Measurements from ENCODE around the gene ABI3BP. TPM values are rescaled to one million over a fixed set of nuclear protein-coding genes. Genes with fewer than 3 reads are reported as not detected.

The ABI3BP gene
- polyA plus RNA-seq, 3 donors: not detected

- no peak overlapping the region for H3K4me2 ChIP-seq (replicated peaks; ENCODE audit: extremely low read depth, low read length, poor library complexity, severe bottlenecking)
- H3K27me3 ChIP-seq (ENCODE audit: control insufficient read depth in 2 of 2, insufficient read depth in 2 of 2, low read length in 2 of 2): no peaks in the 10 kb centered on the region
- no peak overlapping the region for H3K9ac ChIP-seq (ENCODE audit: insufficient read depth, low read length, poor library complexity, severe bottlenecking)
- no CpG with 5 or more reads among the region's 1 CpG for WGBS (ENCODE audit: insufficient coverage)
- H3K4me3 ChIP-seq (replicated peaks in 1 of 3; ENCODE audit: low read depth in 2 of 3, low read length in 3 of 3): no peak overlapping the region
- Mint-ChIP-seq H3K4me1 (no peaks in the 10 kb centered on the region), H3K27ac (no peak overlapping the region), H3K9me3 (peaks cover 0 to 12% (median 4%) of the 10 kb centered on the region in 7 donors), H3K27me3 (ENCODE audit: low read depth in 3 of 3) (peaks cover 0 to 1% (median 0%) of the 10 kb centered on the region in 3 donors), H3K36me3 (no peaks in the 10 kb centered on the region), H3K4me3 (no peak overlapping the region)
- H3K36me3 ChIP-seq (replicated peaks in 1 of 2; ENCODE audit: control insufficient read depth in 1 of 2, insufficient read depth in 2 of 2, low read length in 2 of 2): no peaks in the 10 kb centered on the region
- H3K79me2 ChIP-seq (ENCODE audit: insufficient read depth, low read length): no peaks in the 10 kb centered on the region
- no peaks in the 10 kb centered on the region for H4K20me1 ChIP-seq (ENCODE audit: insufficient read depth, low read length)
- no peak for DNase-seq
- H3K4me1 ChIP-seq (ENCODE audit: control insufficient read depth in 1 of 2, insufficient read depth in 2 of 2, low read length in 2 of 2): no peaks in the 10 kb centered on the region
- no peak for TF ChIP-seq CTCF (IDR thresholded peaks at IDR 0.05)
- no peak overlapping the region for H3K27ac ChIP-seq (ENCODE audit: low read depth in 1 of 2, low read length in 2 of 2)
- intact Hi-C loops (cut with micrococcal nuclease): no loop called here
- no peak overlapping the region for H2AFZ ChIP-seq (ENCODE audit: insufficient read depth, low read depth, low read length, poor library complexity, severe bottlenecking)
- no peaks in the 10 kb centered on the region for H3K9me3 ChIP-seq (replicated peaks in 1 of 2; ENCODE audit: control insufficient read depth in 1 of 2, insufficient read depth in 1 of 2, low read length in 2 of 2)
Measured at GRCh38 chr3:101038393-101038792, 45.2 kb upstream of the ABI3BP start.

DNA sequence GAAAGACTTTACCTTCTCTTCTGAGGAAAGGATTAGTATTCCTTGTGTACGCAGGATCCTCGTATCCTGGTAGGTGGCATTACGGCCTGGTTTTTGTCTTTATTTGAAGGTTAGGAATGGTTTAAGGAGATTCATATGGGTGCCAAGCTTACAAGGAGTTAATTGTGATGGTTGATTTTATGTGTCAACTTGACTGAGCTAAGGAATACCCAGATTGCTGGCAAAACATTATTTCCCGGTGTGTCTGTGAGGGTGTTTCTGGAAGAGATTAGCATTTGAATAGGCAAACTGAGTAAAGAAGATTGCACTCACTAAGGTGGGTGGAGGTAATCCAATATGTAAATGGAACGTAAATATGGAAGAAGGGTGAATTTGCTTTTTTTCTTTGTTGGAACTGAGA is 44.4 kb upstream of the ABI3BP start:
- no peak for DNase-seq
- no peaks in the 10 kb centered on the region for H3K79me2 ChIP-seq (ENCODE audit: insufficient read depth, low read length)
- intact Hi-C loops (cut with micrococcal nuclease): no loop called here
- Mint-ChIP-seq H3K9me3 (peaks cover 0 to 12% (median 5%) of the 10 kb centered on the region in 7 donors), H3K27ac (no peak overlapping the region), H3K36me3 (no peaks in the 10 kb centered on the region), H3K27me3 (ENCODE audit: low read depth in 3 of 3) (peaks cover 0 to 1% (median 0%) of the 10 kb centered on the region in 3 donors), H3K4me3 (no peak overlapping the region), H3K4me1 (no peaks in the 10 kb centered on the region)
- H3K9ac ChIP-seq (ENCODE audit: insufficient read depth, low read length, poor library complexity, severe bottlenecking): no peak overlapping the region
- H3K4me3 ChIP-seq (replicated peaks in 1 of 3; ENCODE audit: low read depth in 2 of 3, low read length in 3 of 3): no peak overlapping the region
- no peak overlapping the region for H3K27ac ChIP-seq (ENCODE audit: low read depth in 1 of 2, low read length in 2 of 2)
- no peaks in the 10 kb centered on the region for H3K4me1 ChIP-seq (ENCODE audit: control insufficient read depth in 1 of 2, insufficient read depth in 2 of 2, low read length in 2 of 2)
- H3K4me2 ChIP-seq (replicated peaks; ENCODE audit: extremely low read depth, low read length, poor library complexity, severe bottlenecking): no peak overlapping the region
- no peaks in the 10 kb centered on the region for H3K36me3 ChIP-seq (replicated peaks in 1 of 2; ENCODE audit: control insufficient read depth in 1 of 2, insufficient read depth in 2 of 2, low read length in 2 of 2)
- TF ChIP-seq CTCF (IDR thresholded peaks at IDR 0.05): no peak
- H2AFZ ChIP-seq (ENCODE audit: insufficient read depth, low read depth, low read length, poor library complexity, severe bottlenecking): no peak overlapping the region
- no peaks in the 10 kb centered on the region for H4K20me1 ChIP-seq (ENCODE audit: insufficient read depth, low read length)
- H3K9me3 ChIP-seq (replicated peaks in 1 of 2; ENCODE audit: control insufficient read depth in 1 of 2, insufficient read depth in 1 of 2, low read length in 2 of 2): no peaks in the 10 kb centered on the region
- H3K27me3 ChIP-seq (ENCODE audit: control insufficient read depth in 2 of 2, insufficient read depth in 2 of 2, low read length in 2 of 2): no peaks in the 10 kb centered on the region
- 100% methylated on average over 4 of the region's 5 CpGs for WGBS (ENCODE audit: insufficient coverage)

Data from CD14-positive monocyte (primary cell).